T-helper 1 cell treated with Interleukin-12 subunit alpha and Interleukin-12 subunit beta and Interleukin-4 antibody, amounts not matched to agents 30 μg/mL and 1 μg/mL, for 36 hours (primary cell): Measurements from ENCODE around the gene TRPM1.
"Not testable (repeated sequence)": the region's sequence is repeated elsewhere in the genome, so short reads cannot be mapped to it uniquely, and the experiment has no call there.

Experiments used
- H3K27ac Mint-ChIP-seq: one replicate; pipeline ENCODE4 v1.8.0; 2021; ENCODE audit warnings: mild to moderate bottlenecking, mixed read lengths
- H3K27me3 Mint-ChIP-seq: one replicate; pipeline ENCODE4 v1.8.0; 2021; ENCODE audit warnings: low read depth, mixed read lengths
- H3K36me3 Mint-ChIP-seq: one replicate; pipeline ENCODE4 v1.8.0; 2021; ENCODE audit warnings: low read depth, mixed read lengths
- H3K4me1 Mint-ChIP-seq: one replicate; pipeline ENCODE4 v1.8.0; 2021; ENCODE audit warnings: low read depth, mixed read lengths
- H3K4me3 Mint-ChIP-seq: one replicate; pipeline ENCODE4 v1.8.0; 2021; ENCODE audit warnings: mild to moderate bottlenecking, moderate library complexity, mixed read lengths
- H3K9me3 Mint-ChIP-seq: one replicate; pipeline ENCODE4 v1.8.0; 2021; ENCODE audit warnings: mixed read lengths

Gene TRPM1

GRCh38 chr15:31100738-31101137 is 787 bp downstream of the TRPM1 start:
- Mint-ChIP-seq H3K36me3 (no peaks in the 10 kb centered on the region), H3K4me3 (no peak overlapping the region), H3K27me3 (peaks cover 3% of the 10 kb centered on the region), H3K9me3 (no peaks in the 10 kb centered on the region), H3K4me1 (no peaks in the 10 kb centered on the region), H3K27ac (no peak overlapping the region)

DNA sequence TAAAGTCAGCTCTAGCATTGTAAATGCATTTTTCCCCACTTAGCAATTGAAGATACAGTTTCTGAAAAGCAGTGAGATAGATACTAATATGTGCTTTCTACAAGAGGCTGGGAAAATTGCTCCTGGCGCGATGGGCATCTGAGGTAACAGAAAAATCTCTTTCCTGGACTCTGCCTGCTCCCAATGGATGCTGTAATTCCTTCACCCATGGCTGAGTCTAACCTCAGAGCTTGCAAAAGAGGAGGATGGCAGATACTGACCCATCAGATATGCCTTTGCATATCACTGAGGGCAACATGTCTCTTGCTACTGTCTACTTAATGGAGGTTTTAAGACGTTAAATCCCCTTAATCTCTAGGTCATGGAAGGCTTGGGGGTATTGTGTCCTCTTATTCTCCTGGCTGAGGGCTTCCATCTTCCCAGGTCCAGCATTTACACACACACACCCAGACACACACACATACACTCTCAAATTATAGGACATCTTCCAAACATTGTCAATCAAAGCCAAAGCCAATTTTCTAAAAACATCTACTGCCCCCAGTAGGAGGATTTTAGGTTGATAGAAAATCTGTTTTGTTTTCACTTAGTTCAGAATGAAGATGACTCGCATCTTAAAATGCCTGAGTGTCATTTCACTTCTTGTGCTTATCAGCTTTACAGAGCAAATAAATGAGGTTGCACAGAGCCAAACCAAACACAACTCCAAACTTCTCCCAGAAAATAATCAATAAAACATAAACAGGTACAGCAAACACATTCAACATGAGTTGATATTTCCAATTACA is 2.4 kb downstream of the TRPM1 start:
- no peak overlapping the region for H3K4me3 Mint-ChIP-seq
- no peaks in the 10 kb centered on the region for H3K36me3 Mint-ChIP-seq
- H3K27ac Mint-ChIP-seq, result no peak overlapping the region
- peaks cover 7% of the 10 kb centered on the region for H3K27me3 Mint-ChIP-seq
- no peaks in the 10 kb centered on the region for H3K4me1 Mint-ChIP-seq
- H3K9me3 Mint-ChIP-seq, result no peaks in the 10 kb centered on the region

DNA sequence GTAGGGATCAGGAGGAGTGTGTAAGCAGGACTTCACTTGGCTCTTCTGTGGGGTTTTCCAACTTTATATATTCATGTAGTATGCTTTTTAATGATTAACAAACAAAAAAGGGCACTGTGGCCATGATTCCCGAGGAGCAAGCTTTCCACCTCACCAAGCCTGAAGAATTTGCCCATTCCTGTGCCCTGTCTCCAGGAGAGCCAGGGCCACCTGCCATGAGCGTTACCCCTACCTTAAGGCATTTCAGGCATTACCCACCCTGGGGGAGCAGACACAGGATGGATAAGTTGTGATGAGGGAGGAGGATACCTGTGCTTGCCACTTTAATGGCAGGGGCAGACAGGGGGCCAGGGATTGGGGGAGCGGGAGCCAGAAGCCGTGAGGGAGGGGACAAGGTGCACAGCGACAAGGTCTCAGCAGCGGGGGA is 3.0 kb downstream of the TRPM1 start:
- Mint-ChIP-seq H3K27ac (no peak overlapping the region), H3K4me1 (no peaks in the 10 kb centered on the region), H3K27me3 (peaks cover 7% of the 10 kb centered on the region), H3K36me3 (no peaks in the 10 kb centered on the region), H3K9me3 (no peaks in the 10 kb centered on the region), H3K4me3 (no peak overlapping the region)

GRCh38 chr15:31096563-31096962 is 5.0 kb downstream of the TRPM1 start:
- Mint-ChIP-seq H3K4me1 (no peaks in the 10 kb centered on the region), H3K36me3 (no peaks in the 10 kb centered on the region), H3K9me3 (no peaks in the 10 kb centered on the region), H3K4me3 (no peak overlapping the region), H3K27me3 (peaks cover 7% of the 10 kb centered on the region), H3K27ac (no peak overlapping the region)

DNA sequence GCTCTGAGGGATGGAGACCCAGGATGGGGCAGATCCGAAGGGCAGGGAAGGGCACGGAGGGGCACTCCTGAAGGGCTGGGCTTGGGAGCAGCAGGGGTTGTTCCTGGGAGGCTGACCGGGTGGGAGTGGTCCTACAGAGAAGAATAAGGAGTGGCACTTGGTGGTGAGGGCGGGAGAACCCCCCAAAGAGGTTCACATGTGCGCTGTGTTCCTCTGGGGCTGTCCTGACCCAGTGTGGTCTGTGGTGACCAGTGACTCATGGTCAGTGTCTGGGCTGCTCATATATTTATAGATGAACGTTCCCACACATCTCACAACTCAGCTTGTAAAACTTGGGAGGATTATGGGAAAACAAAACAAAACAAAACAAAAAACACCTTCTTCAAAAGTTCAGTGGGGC is 10.0 kb downstream of the TRPM1 start:
- no peaks in the 10 kb centered on the region for H3K4me1 Mint-ChIP-seq
- H3K9me3 Mint-ChIP-seq, result no peaks in the 10 kb centered on the region
- H3K36me3 Mint-ChIP-seq, result no peaks in the 10 kb centered on the region
- peaks cover 4% of the 10 kb centered on the region for H3K27me3 Mint-ChIP-seq
- no peak overlapping the region for H3K27ac Mint-ChIP-seq
- no peak overlapping the region for H3K4me3 Mint-ChIP-seq

GRCh38 chr15:31090766-31091165 is 10.8 kb downstream of the TRPM1 start:
- Mint-ChIP-seq H3K27me3 (peaks cover 4% of the 10 kb centered on the region), H3K27ac (no peak overlapping the region), H3K36me3 (no peaks in the 10 kb centered on the region), H3K4me1 (no peaks in the 10 kb centered on the region), H3K4me3 (no peak overlapping the region), H3K9me3 (no peaks in the 10 kb centered on the region)

- Mint-ChIP-seq H3K36me3 (no peaks in the 10 kb centered on the region), H3K27ac (no peak overlapping the region), H3K27me3 (peaks cover 3% of the 10 kb centered on the region), H3K9me3 (no peaks in the 10 kb centered on the region), H3K4me1 (no peaks in the 10 kb centered on the region), H3K4me3 (no peak overlapping the region)
These were observed 12.0 kb downstream of the TRPM1 start for GRCh38 chr15:31089368-31090047.

DNA sequence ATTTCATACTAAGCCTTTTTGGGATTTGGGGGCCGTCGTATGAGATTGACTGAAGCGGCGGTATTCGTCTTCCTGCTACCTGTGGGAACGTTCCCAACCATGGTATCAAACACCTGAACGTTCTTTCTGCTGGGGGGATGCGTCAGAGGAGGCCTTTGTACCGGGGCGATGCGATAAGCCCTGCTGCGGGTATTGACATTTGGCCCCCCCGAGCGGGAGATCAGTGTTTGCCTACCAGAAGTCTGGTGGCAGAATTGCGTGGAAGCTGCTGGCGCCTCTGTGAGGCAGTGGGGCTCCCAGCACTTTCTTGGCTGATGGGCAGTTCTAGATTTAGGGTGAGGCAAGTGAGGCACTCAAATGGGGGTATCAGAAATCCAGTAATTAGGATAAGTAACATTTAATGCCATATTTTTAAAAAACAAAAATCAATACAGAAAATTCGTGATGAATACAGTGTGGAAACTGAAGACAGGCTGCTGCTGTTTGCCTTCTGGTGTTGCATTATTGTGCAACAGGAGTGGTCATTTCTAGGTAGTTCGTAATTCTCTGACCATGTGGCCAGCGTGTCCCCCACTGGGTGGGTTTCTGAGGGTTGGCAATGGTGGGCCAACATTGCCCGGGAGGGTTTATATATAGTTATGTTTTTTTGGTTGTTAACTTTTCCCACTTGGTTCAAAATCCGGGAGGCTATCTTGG is 12.7 kb downstream of the TRPM1 start:
- no peaks in the 10 kb centered on the region for H3K9me3 Mint-ChIP-seq
- H3K4me3 Mint-ChIP-seq, result no peak overlapping the region
- peaks cover 2% of the 10 kb centered on the region for H3K4me1 Mint-ChIP-seq
- no peak overlapping the region for H3K27ac Mint-ChIP-seq
- peaks cover 5% of the 10 kb centered on the region for H3K27me3 Mint-ChIP-seq
- no peaks in the 10 kb centered on the region for H3K36me3 Mint-ChIP-seq

DNA sequence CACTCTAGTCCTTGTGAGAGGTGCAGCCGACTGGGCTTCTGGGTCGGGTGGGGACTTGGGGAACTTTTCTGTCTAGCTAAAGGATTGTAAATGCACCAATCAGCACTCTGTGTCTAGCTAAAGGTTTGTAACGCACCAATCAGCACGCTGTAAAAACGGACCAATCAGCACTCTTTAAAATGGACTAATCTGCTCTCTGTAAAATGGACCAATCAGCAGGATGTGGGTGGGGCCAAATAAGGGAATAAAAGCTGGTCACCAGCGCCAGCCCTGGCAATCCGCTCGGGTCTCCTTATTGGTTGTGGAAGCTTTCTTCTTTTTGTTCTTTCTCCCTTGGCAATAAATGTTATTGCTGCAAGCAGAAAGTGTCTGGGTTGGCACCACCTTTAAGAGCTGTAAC is 13.5 kb downstream of the TRPM1 start:
- not testable (repeated sequence) for H3K9me3 Mint-ChIP-seq, H3K27me3 Mint-ChIP-seq, H3K27ac Mint-ChIP-seq, H3K36me3 Mint-ChIP-seq, H3K4me1 Mint-ChIP-seq, H3K4me3 Mint-ChIP-seq

DNA sequence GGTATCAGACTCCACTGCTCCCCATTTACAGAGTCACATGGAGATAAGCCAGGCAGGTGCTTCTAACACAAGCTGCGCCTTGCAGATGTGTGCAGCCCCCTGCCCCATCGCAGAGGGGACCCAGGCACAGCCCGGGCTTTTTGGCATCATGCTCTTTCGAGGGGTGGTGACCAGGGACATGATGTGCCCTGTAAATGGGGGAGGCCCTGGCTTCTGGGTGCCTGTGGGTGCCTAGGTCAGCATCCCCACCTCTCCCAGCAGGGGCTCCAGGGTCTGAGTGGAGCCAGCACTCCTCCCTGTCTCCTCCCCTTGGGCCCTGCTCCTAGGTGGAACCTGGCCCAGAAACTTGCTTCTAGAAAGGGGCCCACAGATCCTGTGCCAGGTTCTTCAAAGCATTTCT is 15.2 kb downstream of the TRPM1 start:
- no peaks in the 10 kb centered on the region for H3K36me3 Mint-ChIP-seq
- H3K27me3 Mint-ChIP-seq, result peaks cover 16% of the 10 kb centered on the region
- H3K4me1 Mint-ChIP-seq, result peaks cover 2% of the 10 kb centered on the region
- no peak overlapping the region for H3K27ac Mint-ChIP-seq
- no peaks in the 10 kb centered on the region for H3K9me3 Mint-ChIP-seq
- H3K4me3 Mint-ChIP-seq, result no peak overlapping the region

DNA sequence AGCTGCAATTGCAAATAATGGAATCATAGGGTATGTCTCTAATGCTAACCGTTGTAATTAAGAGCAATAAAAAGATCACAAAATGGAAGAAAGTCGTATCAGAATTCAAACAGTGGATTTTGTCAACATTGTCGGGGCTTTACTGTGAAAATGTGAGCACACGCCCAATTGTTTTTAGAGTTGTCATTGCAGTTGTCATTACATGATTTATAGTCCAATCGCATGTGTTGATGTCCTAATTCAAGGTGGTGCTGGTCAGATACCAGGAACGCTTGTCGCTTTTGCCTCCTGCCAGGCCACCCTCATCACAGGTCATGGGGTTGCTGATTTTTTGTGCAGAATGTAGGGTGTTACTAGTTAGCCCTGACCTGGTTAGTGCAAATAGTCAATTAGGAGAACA is 16.2 kb downstream of the TRPM1 start:
- H3K27ac Mint-ChIP-seq, result no peak overlapping the region
- H3K4me3 Mint-ChIP-seq, result no peak overlapping the region
- H3K4me1 Mint-ChIP-seq, result peaks cover 2% of the 10 kb centered on the region
- peaks cover 16% of the 10 kb centered on the region for H3K27me3 Mint-ChIP-seq
- H3K9me3 Mint-ChIP-seq, result no peaks in the 10 kb centered on the region
- H3K36me3 Mint-ChIP-seq, result no peaks in the 10 kb centered on the region

- Mint-ChIP-seq H3K36me3 (no peaks in the 10 kb centered on the region), H3K27ac (no peak overlapping the region), H3K9me3 (no peaks in the 10 kb centered on the region), H3K4me1 (peaks cover 4% of the 10 kb centered on the region), H3K4me3 (no peak overlapping the region), H3K27me3 (peaks cover 22% of the 10 kb centered on the region)
These were observed 17.3 kb downstream of the TRPM1 start for GRCh38 chr15:31084176-31084575.

GRCh38 chr15:31083370-31083780 is 18.1 kb downstream of the TRPM1 start:
- H3K4me3 Mint-ChIP-seq, result no peak overlapping the region
- H3K36me3 Mint-ChIP-seq, result no peaks in the 10 kb centered on the region
- peaks cover 22% of the 10 kb centered on the region for H3K27me3 Mint-ChIP-seq
- H3K4me1 Mint-ChIP-seq, result peaks cover 4% of the 10 kb centered on the region
- H3K27ac Mint-ChIP-seq, result no peak overlapping the region
- H3K9me3 Mint-ChIP-seq, result no peaks in the 10 kb centered on the region

DNA sequence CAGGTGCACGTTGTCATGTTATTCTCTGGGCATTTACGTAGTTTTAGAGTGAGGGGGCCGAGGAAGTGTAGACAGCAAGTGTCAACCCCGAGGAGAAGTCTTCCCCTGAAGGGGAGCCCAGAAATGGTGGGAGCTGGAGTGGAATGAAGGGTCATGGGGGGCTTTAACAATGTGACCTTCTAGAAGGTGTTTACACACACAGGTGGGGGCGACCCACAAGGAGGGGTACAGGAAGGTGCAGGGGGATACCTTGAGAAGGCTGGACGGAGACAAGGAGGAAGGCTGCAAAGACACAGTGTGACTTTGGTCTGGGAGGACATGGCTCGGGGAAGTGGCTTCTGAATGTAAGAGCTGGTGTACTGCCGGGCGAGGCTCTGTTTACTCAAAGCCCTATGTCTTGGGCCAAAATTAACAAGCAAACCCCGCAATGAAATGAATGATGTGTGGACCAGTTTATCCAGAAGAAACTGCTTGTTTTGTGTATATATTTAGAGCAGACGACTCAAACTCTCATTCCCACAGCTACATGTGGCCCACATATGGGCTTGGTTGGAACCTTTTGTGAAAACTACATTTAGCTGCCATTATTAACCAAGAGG is 18.7 kb downstream of the TRPM1 start:
- Mint-ChIP-seq H3K4me3 (no peak overlapping the region), H3K27me3 (peaks cover 22% of the 10 kb centered on the region), H3K27ac (no peak overlapping the region), H3K4me1 (peaks cover 4% of the 10 kb centered on the region), H3K9me3 (no peaks in the 10 kb centered on the region), H3K36me3 (no peaks in the 10 kb centered on the region)
